ENCODE data around the gene ZC3H8.

The ZC3H8 gene

GRCh38 chr2:112277596-112278220, 22.9 kb upstream of the ZC3H8 start:
- TF ChIP-seq PAX5 (IDR thresholded peaks at IDR 0.05; ENCODE audit: insufficient read depth, low read length, severe bottlenecking): no peak
- TF ChIP-seq POLR2AphosphoS5 (IDR thresholded peaks at IDR 0.05; ENCODE audit: low read depth, low read length): no peak
- TF ChIP-seq POU2F2 (IDR thresholded peaks at IDR 0.05; ENCODE audit: low read depth, low read length): no peak
- TF ChIP-seq POLR2A (IDR thresholded peaks at IDR 0.05; ENCODE audit: low read depth, low read length): no peak
- TF ChIP-seq TAF1 (IDR thresholded peaks at IDR 0.05; ENCODE audit: low read depth, low read length): no peak
- no peak for TF ChIP-seq SPI1 (IDR thresholded peaks at IDR 0.05; ENCODE audit: low read depth, low read length)
- DNase-seq (ENCODE audit: insufficient read length, low spot score) (no peak), FAIRE-seq (no peak)

GRCh38 chr2:112276954-112277353, 22.1 kb upstream of the ZC3H8 start:
- TF ChIP-seq TAF1 (IDR thresholded peaks at IDR 0.05; ENCODE audit: low read depth, low read length) (no peak), POU2F2 (IDR thresholded peaks at IDR 0.05; ENCODE audit: low read depth, low read length) (no peak), SPI1 (IDR thresholded peaks at IDR 0.05; ENCODE audit: low read depth, low read length) (no peak), PAX5 (IDR thresholded peaks at IDR 0.05; ENCODE audit: insufficient read depth, low read length, severe bottlenecking) (no peak)
- FAIRE-seq: no peak

GRCh38 chr2:112275887-112276773, 21.3 kb upstream of the ZC3H8 start:
- DNase-seq (ENCODE audit: insufficient read length, low spot score): peak; percentile 51
- peak; percentile 51 for FAIRE-seq
- TF ChIP-seq POLR2AphosphoS5 (IDR thresholded peaks at IDR 0.05; ENCODE audit: low read depth, low read length): no peak; the same call in none of the 2 replicates
- peak; percentile 18; the same call in 1 of the 2 replicates for TF ChIP-seq TAF1 (IDR thresholded peaks at IDR 0.05; ENCODE audit: low read depth, low read length)
- TF ChIP-seq POLR2A (IDR thresholded peaks at IDR 0.05; ENCODE audit: low read depth, low read length): peak; percentile 69
- TF ChIP-seq POU2F2 (IDR thresholded peaks at IDR 0.05; ENCODE audit: low read depth, low read length): no peak; the same call in 1 of the 2 replicates
- no peak for TF ChIP-seq PAX5 (IDR thresholded peaks at IDR 0.05; ENCODE audit: insufficient read depth, low read length, severe bottlenecking)
- no peak for TF ChIP-seq SPI1 (IDR thresholded peaks at IDR 0.05; ENCODE audit: low read depth, low read length)

More at GRCh38 chr2:112276954-112277353, 22.1 kb upstream of the ZC3H8 start:
- no peak for DNase-seq (ENCODE audit: insufficient read length, low spot score)

GRCh38 chr2:112275311-112275886, 20.6 kb upstream of the ZC3H8 start, which contains the start of gene ZC3H6:
Gene ZC3H6 (plus strand): TSS chr2:112275597. CDS start chr2:112275995, 398 bp downstream.
- peak; percentile 82 for DNase-seq (ENCODE audit: insufficient read length, low spot score)
- peak; percentile 97 for FAIRE-seq
- TF ChIP-seq TAF1 (IDR thresholded peaks at IDR 0.05; ENCODE audit: low read depth, low read length): peak; percentile 98
- peak; percentile 95 for TF ChIP-seq POLR2AphosphoS5 (IDR thresholded peaks at IDR 0.05; ENCODE audit: low read depth, low read length)
- peak; percentile 70 for TF ChIP-seq PAX5 (IDR thresholded peaks at IDR 0.05; ENCODE audit: insufficient read depth, low read length, severe bottlenecking)
- peak; percentile 90 for TF ChIP-seq POLR2A (IDR thresholded peaks at IDR 0.05; ENCODE audit: low read depth, low read length)
- TF ChIP-seq POU2F2 (IDR thresholded peaks at IDR 0.05; ENCODE audit: low read depth, low read length): no peak; the same call in 1 of the 2 replicates

- TF ChIP-seq POLR2AphosphoS5 (IDR thresholded peaks at IDR 0.05; ENCODE audit: low read depth, low read length) (no peak), POLR2A (IDR thresholded peaks at IDR 0.05; ENCODE audit: low read depth, low read length) (no peak), POU2F2 (IDR thresholded peaks at IDR 0.05; ENCODE audit: low read depth, low read length) (no peak), SPI1 (IDR thresholded peaks at IDR 0.05; ENCODE audit: low read depth, low read length) (no peak), PAX5 (IDR thresholded peaks at IDR 0.05; ENCODE audit: insufficient read depth, low read length, severe bottlenecking) (no peak), TAF1 (IDR thresholded peaks at IDR 0.05; ENCODE audit: low read depth, low read length) (no peak)
- DNase-seq (ENCODE audit: insufficient read length, low spot score) (no peak), FAIRE-seq (no peak)
These were observed 18.5 kb upstream of the ZC3H8 start for GRCh38 chr2:112273349-112273748.

GRCh38 chr2:112272669-112273068, 17.8 kb upstream of the ZC3H8 start:
- no peak for DNase-seq (ENCODE audit: insufficient read length, low spot score)
- no peak for FAIRE-seq
- TF ChIP-seq POLR2AphosphoS5 (IDR thresholded peaks at IDR 0.05; ENCODE audit: low read depth, low read length) (no peak), POU2F2 (IDR thresholded peaks at IDR 0.05; ENCODE audit: low read depth, low read length) (no peak), TAF1 (IDR thresholded peaks at IDR 0.05; ENCODE audit: low read depth, low read length) (no peak), POLR2A (IDR thresholded peaks at IDR 0.05; ENCODE audit: low read depth, low read length) (no peak), SPI1 (IDR thresholded peaks at IDR 0.05; ENCODE audit: low read depth, low read length) (no peak), PAX5 (IDR thresholded peaks at IDR 0.05; ENCODE audit: insufficient read depth, low read length, severe bottlenecking) (no peak)

GRCh38 chr2:112268547-112268946, 13.7 kb upstream of the ZC3H8 start:
- no peak for FAIRE-seq
- no peak for DNase-seq (ENCODE audit: insufficient read length, low spot score)

GRCh38 chr2:112262876-112263275, 8.0 kb upstream of the ZC3H8 start:
- TF ChIP-seq POLR2A (IDR thresholded peaks at IDR 0.05; ENCODE audit: low read depth, low read length) (no peak), SPI1 (IDR thresholded peaks at IDR 0.05; ENCODE audit: low read depth, low read length) (no peak), POLR2AphosphoS5 (IDR thresholded peaks at IDR 0.05; ENCODE audit: low read depth, low read length) (no peak), POU2F2 (IDR thresholded peaks at IDR 0.05; ENCODE audit: low read depth, low read length) (no peak), TAF1 (IDR thresholded peaks at IDR 0.05; ENCODE audit: low read depth, low read length) (no peak), PAX5 (IDR thresholded peaks at IDR 0.05; ENCODE audit: insufficient read depth, low read length, severe bottlenecking) (no peak)
- no peak for DNase-seq (ENCODE audit: insufficient read length, low spot score)
- FAIRE-seq: no peak

More at GRCh38 chr2:112268547-112268946, 13.7 kb upstream of the ZC3H8 start:
- TF ChIP-seq POLR2AphosphoS5 (IDR thresholded peaks at IDR 0.05; ENCODE audit: low read depth, low read length) (no peak), POU2F2 (IDR thresholded peaks at IDR 0.05; ENCODE audit: low read depth, low read length) (no peak), POLR2A (IDR thresholded peaks at IDR 0.05; ENCODE audit: low read depth, low read length) (no peak), PAX5 (IDR thresholded peaks at IDR 0.05; ENCODE audit: insufficient read depth, low read length, severe bottlenecking) (no peak), SPI1 (IDR thresholded peaks at IDR 0.05; ENCODE audit: low read depth, low read length) (no peak), TAF1 (IDR thresholded peaks at IDR 0.05; ENCODE audit: low read depth, low read length) (no peak)

- no peak for TF ChIP-seq POU2F2 (IDR thresholded peaks at IDR 0.05; ENCODE audit: low read depth, low read length)
- TF ChIP-seq SPI1 (IDR thresholded peaks at IDR 0.05; ENCODE audit: low read depth, low read length): no peak
- no peak for TF ChIP-seq TAF1 (IDR thresholded peaks at IDR 0.05; ENCODE audit: low read depth, low read length)
- TF ChIP-seq POLR2AphosphoS5 (IDR thresholded peaks at IDR 0.05; ENCODE audit: low read depth, low read length): no peak
- no peak for TF ChIP-seq POLR2A (IDR thresholded peaks at IDR 0.05; ENCODE audit: low read depth, low read length)
- TF ChIP-seq PAX5 (IDR thresholded peaks at IDR 0.05; ENCODE audit: insufficient read depth, low read length, severe bottlenecking): no peak
- FAIRE-seq (no peak), DNase-seq (ENCODE audit: insufficient read length, low spot score) (no peak)
These were observed 5.4 kb upstream of the ZC3H8 start for GRCh38 chr2:112260295-112260625.
